SH-SY5Y (cell line): ENCODE data around the gene UNC13B.

ENCODE experiments used
- GATA2 ChIP-seq: IDR thresholded peaks from 2 replicates; pipeline ENCODE4 v1.6.1; 2011; ENCODE audit warnings: mild to moderate bottlenecking, low read depth, low read length
- GATA3 ChIP-seq: IDR thresholded peaks from 2 replicates; pipeline ENCODE4 v1.6.1; 2011; ENCODE audit warnings: low read depth, mild to moderate bottlenecking, low read length, moderate library complexity

UNC13B gene

GRCh38 chr9:35195683-35196082 lies 33.9 kb downstream of the UNC13B start:
- TF ChIP-seq GATA3 = no peak
- TF ChIP-seq GATA2 = no peak

DNA sequence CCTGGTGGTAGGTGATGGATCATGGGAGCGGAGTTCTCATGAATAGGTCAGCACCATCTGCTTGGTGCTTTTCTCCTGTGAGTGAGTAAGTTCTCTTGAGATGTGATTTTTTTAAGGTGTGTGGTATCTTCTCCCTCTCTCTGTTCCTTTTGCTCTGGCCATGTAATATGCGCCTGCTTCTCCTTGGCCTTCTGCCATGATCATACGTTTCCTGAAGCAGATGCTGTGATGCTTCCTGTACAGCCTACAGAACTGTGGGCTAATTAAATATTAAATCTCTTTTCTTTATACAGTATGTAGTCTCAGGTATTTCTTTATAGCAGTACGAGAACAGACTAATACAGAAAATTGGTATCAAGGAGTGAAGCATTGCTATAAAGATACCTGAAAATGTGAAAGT lies 36.4 kb downstream of the UNC13B start:
- TF ChIP-seq GATA3 = no peak
- TF ChIP-seq GATA2 = no peak

DNA sequence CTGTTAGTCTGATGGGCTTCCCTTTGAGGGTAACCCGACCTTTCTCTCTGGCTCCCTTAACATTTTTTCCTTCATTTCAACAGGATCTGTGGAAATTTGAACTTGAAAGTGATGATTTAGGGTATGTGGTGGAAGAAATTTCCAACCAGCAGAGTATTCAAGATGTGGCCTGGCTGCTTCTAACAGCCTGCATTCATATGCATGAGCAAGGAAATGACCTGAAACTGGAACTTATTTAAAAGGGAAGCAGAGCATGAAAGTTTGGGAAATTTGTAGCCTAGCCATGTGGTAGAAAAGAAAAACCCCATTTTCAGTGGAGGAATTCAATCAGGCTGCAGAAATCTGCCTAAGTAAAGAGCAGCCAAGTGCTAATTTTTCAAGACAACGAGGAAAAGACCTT lies 41.7 kb downstream of the UNC13B start:
- no peak for TF ChIP-seq GATA2
- TF ChIP-seq GATA3 = no peak

GRCh38 chr9:35205340-35205739 lies 43.5 kb downstream of the UNC13B start:
- TF ChIP-seq GATA2 = no peak
- TF ChIP-seq GATA3 = no peak

GRCh38 chr9:35211854-35212253 lies 50.0 kb downstream of the UNC13B start:
- TF ChIP-seq GATA2 (no peak), GATA3 (no peak)

- TF ChIP-seq GATA2 (no peak), GATA3 (no peak)
Measured at GRCh38 chr9:35220659-35221338, 59.0 kb downstream of the UNC13B start.

GRCh38 chr9:35225677-35226076 lies 63.9 kb downstream of the UNC13B start:
- TF ChIP-seq GATA3 (no peak), GATA2 (no peak)

DNA sequence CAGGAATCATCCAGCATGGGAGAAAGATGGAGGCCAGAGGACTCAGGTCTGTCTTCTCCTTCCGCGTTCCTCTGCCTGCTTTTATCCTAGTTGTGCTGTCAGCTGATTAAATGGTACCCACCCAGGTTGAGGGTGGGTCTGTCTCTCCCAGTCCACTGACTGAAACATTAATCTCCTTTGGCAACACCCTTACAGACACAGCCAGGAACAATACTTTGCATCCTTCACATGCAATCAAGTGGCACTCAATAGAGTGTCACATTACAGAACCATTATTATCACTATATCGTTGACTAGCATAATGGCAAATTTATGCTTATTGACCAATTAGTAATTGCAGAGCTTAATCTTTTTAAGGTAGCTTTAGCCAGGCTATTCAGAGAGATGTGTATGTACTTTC lies 64.8 kb downstream of the UNC13B start:
- TF ChIP-seq GATA2 = no peak
- TF ChIP-seq GATA3 = no peak

GRCh38 chr9:35227284-35227683 lies 65.5 kb downstream of the UNC13B start:
- TF ChIP-seq GATA3 = no peak

DNA sequence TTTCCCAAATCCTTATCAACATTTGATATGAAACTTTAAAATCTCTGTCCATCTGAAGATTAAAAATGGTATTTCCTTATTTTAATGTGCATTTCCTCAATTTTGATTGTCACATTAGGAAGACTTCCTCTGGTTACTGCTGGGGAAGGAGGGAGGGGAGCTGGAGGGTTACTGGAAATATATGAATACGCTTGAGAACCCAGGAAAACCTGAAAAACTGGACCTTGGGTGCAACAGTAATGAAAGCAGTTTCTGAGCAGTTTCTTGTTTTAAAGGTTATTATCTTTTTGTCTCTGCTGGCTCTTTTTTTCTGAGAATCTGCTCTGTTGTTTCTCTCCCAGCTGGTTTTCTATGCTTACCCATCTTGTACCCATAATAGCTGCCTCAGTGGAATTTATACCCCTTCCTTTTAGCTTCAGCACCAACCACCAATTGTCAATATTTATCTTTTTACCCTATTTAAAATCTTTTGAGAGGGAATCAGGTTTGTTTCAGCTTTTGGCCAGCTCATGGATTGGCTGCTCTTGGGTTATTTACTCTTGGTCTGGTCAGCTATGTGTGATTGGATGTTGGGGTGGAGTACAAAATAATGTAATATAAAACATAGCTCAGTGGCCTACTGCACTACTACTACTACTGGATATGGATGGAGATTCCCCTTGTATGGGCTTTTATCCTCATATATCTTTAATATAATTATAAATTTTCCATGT lies 67.4 kb downstream of the UNC13B start:
- TF ChIP-seq GATA3 = no peak

DNA sequence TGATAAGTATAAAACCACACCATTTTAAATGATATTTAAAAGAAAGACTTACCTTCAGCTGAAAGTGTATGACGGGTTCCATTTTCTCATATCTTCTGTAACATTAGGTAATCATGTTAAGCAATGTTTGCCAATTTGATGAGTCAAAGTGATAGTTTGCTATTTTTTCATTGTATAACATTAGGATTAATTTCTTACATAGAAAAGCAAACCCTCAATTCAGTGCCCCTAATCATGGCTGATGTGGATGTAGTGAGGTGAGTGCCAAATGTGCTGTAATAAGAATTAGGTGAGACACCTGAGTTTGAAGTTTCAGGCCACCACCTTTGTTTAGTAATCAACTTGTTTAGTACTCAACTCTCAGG lies 68.0 kb downstream of the UNC13B start:
- TF ChIP-seq GATA3 = no peak
- no peak for TF ChIP-seq GATA2

GRCh38 chr9:35232867-35233544 lies 71.2 kb downstream of the UNC13B start:
- TF ChIP-seq GATA2 (no peak), GATA3 (no peak)

- TF ChIP-seq GATA2 (no peak), GATA3 (no peak)
Measured at GRCh38 chr9:35236692-35237091, 74.9 kb downstream of the UNC13B start.

GRCh38 chr9:35237311-35237710 lies 75.5 kb downstream of the UNC13B start:
- TF ChIP-seq GATA2 (no peak), GATA3 (no peak)

DNA sequence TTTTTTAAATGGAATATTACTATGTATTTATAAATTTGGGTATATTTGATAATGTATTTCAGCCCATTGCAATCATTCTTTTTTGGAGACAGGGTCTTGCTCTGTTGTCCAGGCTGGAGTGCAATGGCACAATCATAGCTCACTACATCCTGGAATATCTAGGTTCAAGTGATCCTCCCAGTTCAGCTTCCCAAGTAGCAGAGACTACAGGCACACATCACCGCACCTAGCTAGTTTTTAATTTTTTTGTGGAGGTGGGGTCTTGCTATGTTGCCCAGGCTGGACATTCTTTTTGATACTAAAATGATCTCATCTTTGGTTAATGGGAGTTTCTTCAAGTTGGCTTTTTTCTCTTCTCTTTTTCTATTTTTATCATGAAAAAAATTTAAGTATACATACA lies 91.3 kb downstream of the UNC13B start:
- TF ChIP-seq GATA2 (no peak), GATA3 (no peak)
